Endodermal cell (in vitro differentiated cells): ENCODE results near the gene HDAC4. TPM values are rescaled to one million over a fixed set of nuclear protein-coding genes. Genes with fewer than 3 reads are reported as not detected.

Experiments
- DNase-seq: peaks from one replicate; pipeline ENCODE4 v3.0.0-alpha.2; 2017
- H3K27ac ChIP-seq: 2 replicates; pipeline ENCODE4 v1.5.1; 2013; ENCODE audit warnings: mild to moderate bottlenecking, low read depth, low read length, moderate library complexity
- H3K27me3 ChIP-seq: 2 replicates; pipeline ENCODE4 v1.6.1; 2013; ENCODE audit warnings: mild to moderate bottlenecking, low read length, moderate library complexity; ENCODE audit not compliant: insufficient read depth, control insufficient read depth, poor library complexity, severe bottlenecking
- H3K36me3 ChIP-seq: 2 replicates; pipeline ENCODE4 v1.7.0; 2013; ENCODE audit warnings: mild to moderate bottlenecking, low read length, moderate library complexity; ENCODE audit not compliant: control insufficient read depth, insufficient read depth
- H3K4me1 ChIP-seq: one replicate; pipeline ENCODE4 v1.7.0; 2013; ENCODE audit warnings: low read length; ENCODE audit not compliant: control insufficient read depth, insufficient read depth
- H3K4me3 ChIP-seq: 2 replicates; pipeline ENCODE4 v1.5.1; 2013; ENCODE audit warnings: mild to moderate bottlenecking, low read length, moderate library complexity
- H3K9ac ChIP-seq: 2 replicates; pipeline ENCODE4 v1.6.1; 2013; ENCODE audit warnings: mild to moderate bottlenecking, low read length, moderate library complexity; ENCODE audit not compliant: poor library complexity, severe bottlenecking; ENCODE audit errors: extremely low read depth
- H3K9me3 ChIP-seq: 2 replicates; pipeline ENCODE4 v1.6.1; 2013; ENCODE audit warnings: mild to moderate bottlenecking, low read length, moderate library complexity; ENCODE audit not compliant: control insufficient read depth
- H3K27ac Mint-ChIP-seq: 2 replicates; pipeline ENCODE4 v1.8.0; 2020; ENCODE audit warnings: mixed read lengths
- H3K27me3 Mint-ChIP-seq: 2 replicates; pipeline ENCODE4 v1.8.0; 2021; ENCODE audit warnings: mild to moderate bottlenecking, mixed read lengths; ENCODE audit not compliant: insufficient read depth
- H3K36me3 Mint-ChIP-seq: 2 replicates; pipeline ENCODE4 v1.8.0; 2020; ENCODE audit warnings: low read depth, mixed read lengths
- H3K4me1 Mint-ChIP-seq: 2 replicates; pipeline ENCODE4 v1.8.0; 2020; ENCODE audit warnings: mixed read lengths
- H3K4me3 Mint-ChIP-seq: 2 replicates; pipeline ENCODE4 v1.8.0; 2020; ENCODE audit warnings: mild to moderate bottlenecking, moderate library complexity, mixed read lengths
- H3K9me3 Mint-ChIP-seq: 2 replicates; pipeline ENCODE4 v1.8.0; 2020; ENCODE audit warnings: mild to moderate bottlenecking, mixed read lengths
- WGBS, 2 experiments: methylation state at CpG; one replicate each; pipeline versions ENCODE4 v1.1.5 to v1.1.7; 2013; ENCODE audit warnings: missing lambda C conversion rate in 2 of 2, mixed read lengths in 1 of 2; ENCODE audit not compliant: insufficient coverage in 1 of 2, insufficient read length in 1 of 2; 5-methylcytosine and 5-hydroxymethylcytosine counted together
- total RNA-seq, 2 donors: library from RNA; stranded (reverse); fragmentation: NEBNext Ultra II Directional in 1 of 2; extraction: Animal tissue kit (Norgen Biotek cat#: 25700) in 1 of 2; gene quantifications; 2 replicates in 1 of 2; 3 replicates in 1 of 2; pipeline ENCODE4 v1.2.1, GENCODE V29; 2021
- TF ChIP-seq, protein P1 (sequence below): fragments of 200-600 bp; sonication (generic); conservative IDR thresholded peaks from 2 replicates; pipeline ENCODE4 v1.5.0; 2021; ENCODE audit warnings: antibody characterized with exemption, mild to moderate bottlenecking

Gene HDAC4
- total RNA-seq, 2 donors from 2014 or later, result 45.7 to 51.2 TPM

DNA sequence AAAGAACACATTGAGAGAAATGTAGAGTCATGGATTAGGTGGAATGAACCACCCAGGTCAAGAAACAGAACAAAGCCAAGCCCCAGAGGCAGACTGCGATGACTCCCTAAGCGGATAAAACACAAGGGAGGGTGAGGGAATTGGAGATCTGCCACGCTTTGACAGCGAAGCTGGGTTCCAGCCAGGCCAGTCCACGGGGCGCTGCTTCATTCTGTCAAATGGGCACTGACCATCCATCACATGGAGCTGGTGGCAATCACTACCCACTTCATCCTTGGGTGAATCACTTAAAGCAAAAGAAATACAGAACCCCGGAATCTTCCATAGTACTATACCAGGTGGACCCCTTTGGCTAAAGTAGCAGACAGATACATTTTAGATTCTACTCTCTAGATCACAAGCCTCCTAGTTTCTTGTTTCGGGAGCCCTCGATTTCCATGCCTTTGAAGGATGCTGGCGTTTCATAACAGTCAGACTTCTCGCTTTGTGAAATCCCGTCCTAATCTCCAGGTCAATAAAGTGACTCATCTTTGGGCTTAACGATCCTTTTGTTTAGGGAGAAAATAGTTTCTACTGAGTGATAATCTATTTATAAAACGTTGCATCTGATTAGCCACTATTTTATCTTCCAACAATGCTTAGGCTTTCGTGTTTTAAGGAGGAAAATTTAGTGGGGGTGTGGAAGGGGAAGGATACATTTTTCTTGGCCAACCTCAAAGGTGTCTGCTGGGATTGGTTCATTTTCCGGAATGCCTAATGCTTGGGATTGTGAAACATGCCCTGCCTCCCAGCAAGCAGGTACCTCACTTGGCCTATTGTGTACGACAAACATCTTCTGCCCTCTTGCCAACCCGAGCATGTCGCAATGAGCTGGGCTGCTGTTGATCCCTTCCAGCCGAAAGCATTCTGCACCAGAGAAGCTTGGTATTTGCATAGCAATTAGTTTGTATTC, 44.1 kb upstream of the HDAC4 start:
- TF ChIP-seq, protein P1, sequence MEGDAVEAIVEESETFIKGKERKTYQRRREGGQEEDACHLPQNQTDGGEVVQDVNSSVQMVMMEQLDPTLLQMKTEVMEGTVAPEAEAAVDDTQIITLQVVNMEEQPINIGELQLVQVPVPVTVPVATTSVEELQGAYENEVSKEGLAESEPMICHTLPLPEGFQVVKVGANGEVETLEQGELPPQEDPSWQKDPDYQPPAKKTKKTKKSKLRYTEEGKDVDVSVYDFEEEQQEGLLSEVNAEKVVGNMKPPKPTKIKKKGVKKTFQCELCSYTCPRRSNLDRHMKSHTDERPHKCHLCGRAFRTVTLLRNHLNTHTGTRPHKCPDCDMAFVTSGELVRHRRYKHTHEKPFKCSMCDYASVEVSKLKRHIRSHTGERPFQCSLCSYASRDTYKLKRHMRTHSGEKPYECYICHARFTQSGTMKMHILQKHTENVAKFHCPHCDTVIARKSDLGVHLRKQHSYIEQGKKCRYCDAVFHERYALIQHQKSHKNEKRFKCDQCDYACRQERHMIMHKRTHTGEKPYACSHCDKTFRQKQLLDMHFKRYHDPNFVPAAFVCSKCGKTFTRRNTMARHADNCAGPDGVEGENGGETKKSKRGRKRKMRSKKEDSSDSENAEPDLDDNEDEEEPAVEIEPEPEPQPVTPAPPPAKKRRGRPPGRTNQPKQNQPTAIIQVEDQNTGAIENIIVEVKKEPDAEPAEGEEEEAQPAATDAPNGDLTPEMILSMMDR, result no peak
- no peaks in the 10 kb centered on the region for H3K36me3 ChIP-seq
- no peaks in the 10 kb centered on the region for H3K36me3 Mint-ChIP-seq
- no peak overlapping the region for H3K4me3 Mint-ChIP-seq
- H3K9me3 Mint-ChIP-seq, result peaks cover 17% of the 10 kb centered on the region
- H3K9me3 ChIP-seq, result peaks cover 22% of the 10 kb centered on the region
- H3K27ac Mint-ChIP-seq, result no peak overlapping the region
- 84 to 87% methylated on average over 15 to 19 of the region's 20 CpGs for WGBS, 2 experiments
- no peak overlapping the region for H3K4me3 ChIP-seq
- no peak overlapping the region for H3K9ac ChIP-seq
- H3K4me1 ChIP-seq, result no peaks in the 10 kb centered on the region
- H3K27me3 ChIP-seq, result peaks cover 13% of the 10 kb centered on the region
- H3K27ac ChIP-seq, result no peak overlapping the region
- peaks cover 4% of the 10 kb centered on the region for H3K27me3 Mint-ChIP-seq
- H3K4me1 Mint-ChIP-seq, result peaks cover 15% of the 10 kb centered on the region
- no peak for DNase-seq

DNA sequence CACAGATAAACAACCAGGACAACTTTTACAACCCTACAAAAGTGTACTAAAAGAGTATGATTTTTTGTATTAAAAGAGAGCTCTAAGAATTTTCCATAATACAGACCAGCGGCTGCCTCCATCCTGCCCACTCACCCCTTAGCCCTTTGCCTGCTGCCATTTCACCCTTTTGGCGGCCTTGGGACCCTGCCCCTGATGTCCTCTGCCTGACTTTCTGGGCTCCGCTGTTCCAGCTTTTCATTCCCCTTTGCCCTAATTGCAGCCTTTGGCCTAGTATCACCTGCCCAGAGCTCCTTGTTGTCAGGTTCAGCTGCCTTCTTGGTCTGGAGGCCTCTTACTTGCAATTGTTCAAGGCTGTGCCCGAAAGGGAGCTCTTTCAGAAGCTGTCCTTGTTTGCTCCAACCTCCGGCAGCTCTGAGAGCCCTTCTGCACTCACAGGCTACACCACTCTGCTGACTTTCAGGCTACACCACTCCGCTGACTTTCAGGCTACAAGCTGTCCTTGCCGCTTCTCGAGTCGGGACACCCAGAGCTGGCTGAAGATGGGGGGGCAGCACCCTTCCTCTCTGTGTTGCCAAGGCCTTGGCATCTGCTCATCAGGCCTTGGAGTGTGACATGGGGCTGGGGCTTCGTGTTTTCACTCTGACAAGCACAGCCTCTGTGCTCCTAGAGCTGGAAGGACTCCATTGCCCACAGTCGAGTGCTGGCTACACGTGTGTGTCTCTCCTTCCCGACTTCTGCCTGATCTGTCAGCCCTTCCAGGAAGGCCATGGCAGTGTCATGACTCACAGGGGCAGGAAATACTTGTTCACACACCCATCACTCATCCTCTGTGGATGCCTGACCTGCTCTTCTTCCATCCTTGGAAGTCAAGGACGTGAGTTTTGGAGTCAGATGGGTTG, 43.1 kb upstream of the HDAC4 start:
- Mint-ChIP-seq H3K27me3 (peaks cover 7% of the 10 kb centered on the region), H3K4me3 (no peak overlapping the region), H3K36me3 (no peaks in the 10 kb centered on the region), H3K4me1 (peaks cover 15% of the 10 kb centered on the region), H3K27ac (no peak overlapping the region), H3K9me3 (peaks cover 14% of the 10 kb centered on the region)
- no peak overlapping the region for H3K4me3 ChIP-seq
- 90 to 94% methylated on average over 14 of the region's 14 CpGs for WGBS, 2 experiments
- peak; percentile 38 for DNase-seq
- H3K9ac ChIP-seq, result no peak overlapping the region
- no peaks in the 10 kb centered on the region for H3K36me3 ChIP-seq
- H3K27me3 ChIP-seq, result peaks cover 19% of the 10 kb centered on the region
- no peaks in the 10 kb centered on the region for H3K4me1 ChIP-seq
- peaks cover 22% of the 10 kb centered on the region for H3K9me3 ChIP-seq
- TF ChIP-seq, protein P1, result no peak
- no peak overlapping the region for H3K27ac ChIP-seq

- Histone ChIP-seq H3K4me1 (no peaks in the 10 kb centered on the region), H3K4me3 (no peak overlapping the region), H3K27ac (no peak overlapping the region), H3K9me3 (peaks cover 19% of the 10 kb centered on the region), H3K27me3 (peaks cover 23% of the 10 kb centered on the region), H3K36me3 (no peaks in the 10 kb centered on the region), H3K9ac (no peak overlapping the region)
- Mint-ChIP-seq H3K9me3 (peaks cover 12% of the 10 kb centered on the region), H3K36me3 (no peaks in the 10 kb centered on the region), H3K27me3 (peaks cover 11% of the 10 kb centered on the region), H3K4me1 (peaks cover 15% of the 10 kb centered on the region), H3K4me3 (no peak overlapping the region), H3K27ac (no peak overlapping the region)
- no peak for DNase-seq
- TF ChIP-seq, protein P1, result no peak
- 96 to 100% methylated on average over 5 to 8 of the region's 8 CpGs for WGBS, 2 experiments
Measured at GRCh38 chr2:239443102-239443620, 42.3 kb upstream of the HDAC4 start.
